Measurements from ENCODE around the gene RNF181. TPM values are rescaled to one million over a fixed set of nuclear protein-coding genes. Genes with fewer than 3 reads are reported as not detected.

The RNF181 gene
- total and polyA plus RNA-seq, 2 of the 8 experiments (the other 6 are each of a cell fraction or from before 2014, with no cell fraction given), result 97.2 to 514 TPM

DNA sequence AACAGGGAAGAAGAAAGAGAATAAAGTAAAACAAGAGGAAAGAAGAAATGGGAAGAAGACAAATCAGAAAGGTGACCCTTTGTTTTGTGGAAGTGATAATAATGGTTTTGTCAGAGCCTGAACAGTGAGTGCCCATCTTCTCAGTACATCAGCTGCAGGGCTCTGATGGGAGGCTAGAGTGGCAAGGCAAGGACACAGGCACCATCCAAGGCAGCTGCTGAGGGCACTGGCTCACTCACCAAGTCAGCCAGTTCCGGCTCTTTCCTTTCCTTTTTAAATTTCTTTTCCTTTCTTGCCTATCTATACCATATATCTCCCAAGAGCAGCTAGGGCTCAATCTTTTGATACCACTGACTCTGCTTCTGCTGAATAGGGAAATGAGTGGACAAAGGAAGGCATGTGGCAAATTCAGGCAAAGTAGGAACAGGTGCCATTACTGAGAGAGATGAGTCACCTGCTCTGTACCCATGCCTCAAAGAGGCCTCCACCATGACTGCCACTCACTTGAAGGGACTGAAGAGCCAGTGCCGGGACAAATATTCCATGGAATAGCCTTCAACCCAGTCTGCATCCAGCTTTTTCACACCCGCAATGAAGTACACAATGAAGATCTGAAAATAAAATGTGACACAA is 40.4 kb upstream of the RNF181 start:
- ChIA-PET POLR2A (ENCODE audit: partially characterized antibody) (interaction anchor here (1.0 to 38.6 kb wide), 3 partner anchors 14 to 123 kb away, joined by 3 to 1889 read pairs (median 803); partner anchors contain the start of genes CAPG, MAT2A and SH2D6), CTCF (ENCODE audit: partially characterized antibody) (interaction anchor here (0.5 to 10.1 kb wide), 8 partner anchors 15 to 242 kb away, joined by 3 to 259 read pairs (median 3); partner anchors contain the start of gene SH2D6)
- FAIRE-seq, result no peak
- H3K36me3 ChIP-seq (ENCODE audit: control insufficient read depth in 2 of 4, insufficient read depth in 4 of 4, low read length in 3 of 4), result peaks cover 24 to 46% (median 39%) of the 10 kb centered on the region in 4 experiments
- no peaks in the 10 kb centered on the region for H3K9me3 ChIP-seq (ENCODE audit: insufficient read depth in 2 of 2, low read depth in 1 of 2, low read length in 1 of 2)
- no peak overlapping the region for H2BK120ac ChIP-seq (replicated peaks; ENCODE audit: low read depth, low read length)
- no peak for DNase-seq (ENCODE audit: low read depth in 1 of 2, low spot score in 2 of 2)
- no peaks in the 10 kb centered on the region for H3K79me1 ChIP-seq (ENCODE audit: low read depth, low read length)
- no peak overlapping the region for H3K14ac ChIP-seq (ENCODE audit: insufficient read length)
- no peaks in the 10 kb centered on the region for H4K20me1 ChIP-seq (replicated peaks in 1 of 2; ENCODE audit: control insufficient read depth in 1 of 2, insufficient read depth in 2 of 2, low read length in 2 of 2)
- no peak overlapping the region for H3K27ac ChIP-seq (ENCODE audit: low read depth, low read length)
- no peak overlapping the region for H4K8ac ChIP-seq (ENCODE audit: extremely low read depth, insufficient read depth, low read length)
- H4K5ac ChIP-seq (ENCODE audit: insufficient read length, low read depth, low read length), result no peak overlapping the region
- TF ChIP-seq CTBP2 (IDR thresholded peaks at IDR 0.05; ENCODE audit: borderline replicate concordance, insufficient read depth, insufficient read length, low read length) (no peak), NANOG (IDR thresholded peaks at IDR 0.05; ENCODE audit: insufficient read depth, low read depth, low read length, poor library complexity, severe bottlenecking) (no peak), CEBPB (IDR thresholded peaks at IDR 0.05; ENCODE audit: low read depth, low read length) (no peak), TCF12 (IDR thresholded peaks at IDR 0.05; ENCODE audit: low read depth, low read length) (no peak), SAP30 (IDR thresholded peaks at IDR 0.05; ENCODE audit: insufficient read depth, insufficient replicate concordance, low read length) (no peak), TAF7 (optimal IDR thresholded peaks at IDR 0.05; ENCODE audit: borderline replicate concordance, low read depth, low read length) (no peak), EP300 (IDR thresholded peaks at IDR 0.05; ENCODE audit: borderline replicate concordance in 1 of 2, low read depth in 2 of 2, low read length in 2 of 2) (no peak), ASH2L (IDR thresholded peaks at IDR 0.05; ENCODE audit: low read length) (no peak), POLR2A (IDR thresholded peaks at IDR 0.05; ENCODE audit: control extremely low read depth in 1 of 2, low read depth in 2 of 2, low read length in 2 of 2) (no peak), JUN (IDR thresholded peaks at IDR 0.05; ENCODE audit: low read depth, low read length) (no peak), EZH2 (IDR thresholded peaks at IDR 0.05; ENCODE audit: low read depth, low read length, severe bottlenecking) (no peak), SIX5 (IDR thresholded peaks at IDR 0.05; ENCODE audit: low read depth, low read length) (no peak)
- H3K23ac ChIP-seq (ENCODE audit: insufficient read length), result no peak overlapping the region
- no peak overlapping the region for H3K56ac ChIP-seq (replicated peaks; ENCODE audit: insufficient read length, low read depth, low read length)
- no peaks in the 10 kb centered on the region for H3K27me3 ChIP-seq (replicated peaks in 1 of 4; ENCODE audit: control insufficient read depth in 3 of 4, extremely low read depth in 1 of 4, insufficient read depth in 3 of 4, low read length in 3 of 4)
- H3K4me1 ChIP-seq (replicated peaks in 1 of 4; ENCODE audit: control insufficient read depth in 3 of 4, insufficient read depth in 4 of 4, low read length in 3 of 4), result no peaks in the 10 kb centered on the region
- H3K79me2 ChIP-seq (ENCODE audit: control insufficient read depth in 1 of 2, insufficient read depth in 2 of 2, low read length in 2 of 2), result peaks cover 0 to 10% of the 10 kb centered on the region in 2 experiments; a peak in 2 of 4 replicates
- no peak overlapping the region for H4K91ac ChIP-seq (replicated peaks; ENCODE audit: insufficient read length, low read length)
- H2BK15ac ChIP-seq (ENCODE audit: low read length), result no peak overlapping the region
- H3K23me2 ChIP-seq (ENCODE audit: low read depth, low read length), result no peaks in the 10 kb centered on the region
- H3K9ac ChIP-seq (replicated peaks in 1 of 4; ENCODE audit: extremely low read depth in 1 of 4, low read depth in 3 of 4, low read length in 3 of 4), result no peak overlapping the region
- H3K18ac ChIP-seq (ENCODE audit: extremely low read depth, low read length), result no peak overlapping the region
- no peak overlapping the region for H2BK5ac ChIP-seq (ENCODE audit: low read depth, low read length)
- WGBS, 2 experiments (ENCODE audit: extremely low coverage in 1 of 2, insufficient coverage in 1 of 2, insufficient read length in 1 of 2, insufficient replicate concordance in 2 of 2, low coverage in 1 of 2, low lambda C conversion rate in 2 of 2, missing lambda C conversion rate in 1 of 2), result 90% methylated on average over 3 of the region's 3 CpGs; no CpG with 5 or more reads in 1 of the 2 experiments
- no peak overlapping the region for H3K4me2 ChIP-seq (ENCODE audit: insufficient read depth in 1 of 2, low read depth in 2 of 2, low read length in 2 of 2)
- H2BK12ac ChIP-seq (ENCODE audit: low read depth, low read length), result no peak overlapping the region
- H3K4me3 ChIP-seq (ENCODE audit: extremely low read depth in 1 of 4, insufficient read depth in 2 of 4, low read depth in 3 of 4, low read length in 4 of 4), result no peak overlapping the region
- no peak overlapping the region for H2BK20ac ChIP-seq (ENCODE audit: low read length)
- no peak overlapping the region for H2AK5ac ChIP-seq (ENCODE audit: low read depth, low read length)
- H2AFZ ChIP-seq (ENCODE audit: low read length), result no peak overlapping the region
- no peak overlapping the region for H3K4ac ChIP-seq (replicated peaks; ENCODE audit: insufficient read length, low read depth, low read length)

All from H1 (cell line).